Memory B cell (primary cell): Measurements from ENCODE around the gene DCPS.
"Not testable (repeated sequence)": the region's sequence is repeated elsewhere in the genome, so short reads cannot be mapped to it uniquely, and the experiment has no call there.

ENCODE experiments used
- ATAC-seq: fragments of 150-1000 bp; cut with Tn5 transposase; 2 replicates; pipeline ENCODE4 v1.10.0; 2021; ENCODE audit warnings: low read depth, mild to moderate bottlenecking, moderate library complexity
- DNase-seq, 2 donors: peaks; one replicate each; pipeline ENCODE4 v3.0.0; 2022; ENCODE audit warnings: low spot score in 2 of 2
- H3K27ac Mint-ChIP-seq: one replicate; pipeline ENCODE4 v1.8.0; 2022; ENCODE audit warnings: mild to moderate bottlenecking, moderate library complexity, mixed read lengths
- H3K27me3 Mint-ChIP-seq: one replicate; pipeline ENCODE4 v1.8.0; 2022; ENCODE audit warnings: mixed read lengths
- H3K36me3 Mint-ChIP-seq: one replicate; pipeline ENCODE4 v1.8.0; 2022; ENCODE audit warnings: mild to moderate bottlenecking, mixed read lengths
- H3K4me1 Mint-ChIP-seq: one replicate; pipeline ENCODE4 v1.8.0; 2022; ENCODE audit warnings: mixed read lengths
- H3K4me3 Mint-ChIP-seq: one replicate; pipeline ENCODE4 v1.8.0; 2022; ENCODE audit warnings: mild to moderate bottlenecking, moderate library complexity, mixed read lengths
- H3K9me3 Mint-ChIP-seq: one replicate; pipeline ENCODE4 v1.8.0; 2022; ENCODE audit warnings: mixed read lengths

DCPS gene

DNA sequence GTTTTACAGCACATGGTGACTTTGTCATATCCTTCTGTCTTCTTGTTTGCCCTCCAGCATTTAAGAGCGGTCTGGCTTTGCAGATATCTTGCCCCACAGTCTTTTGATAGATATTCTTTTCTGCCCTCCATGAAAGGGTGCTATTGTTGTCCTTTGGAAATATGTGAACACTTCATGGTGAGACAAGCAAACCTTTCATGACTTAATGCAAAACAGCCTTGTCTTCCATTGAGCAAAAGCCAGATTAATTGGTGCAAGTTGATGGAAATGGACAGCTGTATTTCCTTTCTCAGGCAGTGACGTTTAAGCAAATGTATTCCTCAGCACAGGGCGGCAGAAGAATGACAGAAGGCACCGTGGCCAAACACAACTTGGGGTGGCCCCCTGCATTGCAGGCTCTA is 4.4 kb downstream of the DCPS start:
- ATAC-seq (no peak), DNase-seq (no peak)
- Mint-ChIP-seq H3K36me3 (peaks cover 25% of the 10 kb centered on the region), H3K27ac (no peak overlapping the region), H3K27me3 (no peaks in the 10 kb centered on the region), H3K9me3 (no peaks in the 10 kb centered on the region), H3K4me1 (peaks cover 40% of the 10 kb centered on the region), H3K4me3 (no peak overlapping the region)

DNA sequence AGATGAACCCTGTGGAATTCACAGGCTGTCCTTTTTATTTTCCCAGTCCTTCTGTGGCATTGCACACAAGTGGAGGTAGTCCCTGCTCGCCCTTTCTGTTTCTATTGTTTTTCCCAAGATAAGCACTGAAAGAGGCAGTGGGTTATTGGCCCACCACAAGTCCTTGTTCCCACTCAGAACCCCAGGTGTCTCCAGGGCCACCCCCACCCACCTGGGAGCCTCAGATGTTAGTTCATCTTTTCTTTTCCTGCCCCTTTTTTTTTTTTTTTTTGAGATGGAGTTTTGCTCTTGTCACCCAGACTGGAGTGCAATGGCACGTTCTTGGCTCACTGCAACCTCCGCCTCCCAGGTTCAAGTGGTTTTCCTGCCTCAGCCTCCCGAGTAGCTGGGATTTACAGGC is 4.9 kb downstream of the DCPS start:
- Mint-ChIP-seq H3K36me3 (peaks cover 29% of the 10 kb centered on the region), H3K4me1 (peaks cover 40% of the 10 kb centered on the region)
- not testable (repeated sequence) for H3K9me3 Mint-ChIP-seq, H3K4me3 Mint-ChIP-seq, ATAC-seq, H3K27ac Mint-ChIP-seq, DNase-seq, H3K27me3 Mint-ChIP-seq

DNA sequence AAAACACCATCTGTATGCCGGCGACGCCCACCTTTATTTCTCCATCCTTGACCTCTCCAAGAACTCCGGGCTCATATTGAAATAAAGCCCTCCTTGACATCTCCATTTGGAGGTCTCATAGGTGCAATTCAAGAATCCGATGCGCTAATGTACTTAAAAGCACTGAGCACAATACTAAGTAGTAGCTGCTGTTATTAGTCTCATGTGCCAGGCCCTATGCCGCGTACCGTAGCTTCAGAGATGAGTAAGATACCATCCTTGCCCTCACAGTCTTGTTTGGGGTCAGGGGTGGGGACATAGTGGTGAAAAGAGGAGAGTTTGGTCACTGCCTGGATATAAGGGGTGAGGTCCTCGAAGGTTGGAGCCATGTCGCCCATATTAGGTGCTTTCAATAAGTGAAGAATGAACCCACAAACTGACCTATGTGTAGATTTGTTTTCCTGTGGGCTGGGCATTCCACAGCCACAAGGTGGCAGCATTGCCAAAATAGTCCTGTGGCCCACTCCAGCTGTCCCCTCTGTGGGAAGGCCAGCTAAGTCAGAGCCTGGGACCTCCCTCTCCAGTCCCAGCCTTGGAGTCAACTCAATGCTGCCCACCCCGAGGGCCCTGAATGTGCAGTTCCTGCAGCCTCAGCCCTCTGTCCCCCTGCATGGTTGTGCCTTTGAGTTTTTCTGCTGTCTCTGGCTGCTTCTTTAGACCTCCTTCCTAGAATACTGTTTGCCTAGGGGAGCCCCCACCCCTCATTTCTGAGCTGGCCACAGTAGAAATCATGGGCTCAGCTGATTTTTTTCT is 6.5 kb downstream of the DCPS start:
- H3K27me3 Mint-ChIP-seq: no peaks in the 10 kb centered on the region
- peak overlapping the region; percentile 22 for H3K27ac Mint-ChIP-seq
- DNase-seq: peak; percentile 26 to 45
- H3K36me3 Mint-ChIP-seq: peaks cover 38% of the 10 kb centered on the region
- H3K4me1 Mint-ChIP-seq: peaks cover 36% of the 10 kb centered on the region
- no peak overlapping the region for H3K4me3 Mint-ChIP-seq
- H3K9me3 Mint-ChIP-seq: no peaks in the 10 kb centered on the region
- ATAC-seq: peak; percentile 54

DNA sequence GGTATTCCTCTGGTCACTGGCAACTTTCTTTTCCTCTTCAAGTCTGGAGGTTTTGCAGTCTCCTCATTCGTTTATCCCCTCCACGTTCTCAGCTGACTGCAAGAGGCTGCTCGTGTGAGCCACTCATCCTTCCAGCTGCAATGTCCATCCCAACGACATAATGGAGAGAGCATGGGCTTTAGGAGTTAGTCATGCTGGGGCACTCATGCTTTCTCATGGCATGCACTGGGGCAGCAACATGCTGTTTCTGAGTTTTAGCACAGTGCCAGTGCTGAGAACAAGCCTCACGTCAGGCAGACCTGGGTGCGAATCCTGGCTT is 7.1 kb downstream of the DCPS start:
- Mint-ChIP-seq H3K4me1 (peaks cover 31% of the 10 kb centered on the region), H3K36me3 (peaks cover 37% of the 10 kb centered on the region), H3K9me3 (no peaks in the 10 kb centered on the region), H3K4me3 (no peak overlapping the region), H3K27me3 (no peaks in the 10 kb centered on the region), H3K27ac (peak overlapping the region; percentile 56)
- DNase-seq (no peak), ATAC-seq (no peak)

DNA sequence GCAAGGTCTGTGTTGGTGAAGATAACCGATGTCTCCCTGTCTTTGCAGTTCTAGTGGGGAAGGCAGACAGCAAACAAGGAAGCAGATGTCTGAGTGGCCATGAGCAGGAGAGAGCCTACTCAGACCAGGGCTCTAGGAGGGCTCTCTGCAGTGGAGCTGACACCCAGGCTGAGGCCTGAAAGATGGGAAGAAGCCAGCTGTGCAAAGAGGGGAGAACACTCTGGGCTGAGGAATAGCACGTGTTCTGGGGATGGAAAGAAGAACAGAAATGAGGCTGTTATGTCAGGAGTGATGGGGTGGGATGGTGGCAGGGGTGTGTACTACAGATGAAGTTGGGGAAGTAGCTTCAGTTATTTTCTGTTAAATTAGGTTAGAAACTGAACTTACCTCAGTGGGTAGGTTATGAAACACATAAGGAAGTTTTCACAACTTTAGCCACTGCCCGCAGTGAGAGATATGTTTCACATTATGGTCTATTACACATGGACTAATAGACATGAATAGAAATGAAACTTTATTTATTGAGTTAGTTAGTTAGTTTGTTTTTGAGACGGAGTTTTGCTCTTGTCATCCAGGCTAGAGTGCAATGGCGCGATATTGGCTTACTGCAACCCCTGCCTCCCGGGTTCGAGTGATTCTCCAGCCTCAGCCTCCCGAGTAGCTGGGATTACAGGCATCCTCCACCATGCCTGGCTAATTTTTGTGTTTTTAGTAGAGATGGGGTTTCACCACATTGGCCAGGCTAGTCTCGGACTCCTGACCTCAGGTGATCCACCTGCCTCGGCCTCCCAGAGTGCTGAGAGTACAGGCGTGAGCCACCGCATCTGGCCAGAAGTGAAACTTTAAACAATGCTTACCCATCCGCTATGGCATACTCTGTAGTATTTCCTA is 7.8 kb downstream of the DCPS start:
- DNase-seq: no peak
- no peak overlapping the region for H3K4me3 Mint-ChIP-seq
- peaks cover 33% of the 10 kb centered on the region for H3K4me1 Mint-ChIP-seq
- H3K9me3 Mint-ChIP-seq: no peaks in the 10 kb centered on the region
- no peak for ATAC-seq
- no peaks in the 10 kb centered on the region for H3K27me3 Mint-ChIP-seq
- peaks cover 41% of the 10 kb centered on the region for H3K36me3 Mint-ChIP-seq
- H3K27ac Mint-ChIP-seq: peak overlapping the region; percentile 56

DNA sequence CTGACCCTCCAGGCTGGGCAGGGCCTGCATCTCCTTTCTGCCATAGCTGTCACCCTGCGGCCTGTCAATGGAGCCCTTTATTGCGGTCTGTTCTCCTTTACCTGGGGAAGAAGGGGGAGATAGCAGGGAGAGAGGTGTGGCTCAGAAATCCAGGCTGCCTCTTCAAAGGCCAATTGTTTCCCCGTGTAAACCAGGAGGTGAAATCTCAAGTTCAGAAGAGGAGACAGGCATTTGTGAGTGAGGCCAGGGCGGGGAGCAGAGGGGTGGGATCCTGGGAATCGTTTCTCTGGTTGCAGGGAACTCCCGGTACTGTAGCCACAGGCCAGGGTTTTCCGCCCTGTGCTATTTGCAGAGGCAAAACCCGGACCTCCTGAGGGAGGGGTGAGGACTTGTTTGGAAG is 9.1 kb downstream of the DCPS start:
- H3K36me3 Mint-ChIP-seq: peaks cover 43% of the 10 kb centered on the region
- no peak overlapping the region for H3K27ac Mint-ChIP-seq
- peaks cover 32% of the 10 kb centered on the region for H3K4me1 Mint-ChIP-seq

DNA sequence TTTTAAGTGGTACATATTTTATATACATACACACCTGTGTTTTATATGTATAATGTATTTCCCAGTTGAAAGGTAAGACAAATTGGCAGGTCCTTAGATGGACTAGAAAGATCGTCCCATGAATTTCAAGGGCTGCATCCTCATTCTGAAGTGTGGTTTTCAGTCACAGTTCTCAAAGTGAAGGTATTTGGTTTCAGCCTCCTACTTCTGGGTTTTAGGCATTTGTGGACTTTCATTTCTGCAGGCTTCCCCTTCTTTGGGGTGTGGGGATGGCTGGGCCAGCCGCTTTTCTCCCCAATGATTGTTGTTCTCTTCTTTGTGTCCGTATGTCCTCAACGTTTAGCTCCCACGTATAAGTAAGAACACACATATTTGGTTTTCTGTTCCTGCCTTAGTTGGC is 10.0 kb downstream of the DCPS start:
- H3K36me3 Mint-ChIP-seq: peaks cover 46% of the 10 kb centered on the region
- H3K4me1 Mint-ChIP-seq: peaks cover 36% of the 10 kb centered on the region
- no peak overlapping the region for H3K4me3 Mint-ChIP-seq

More for the DNA sequence above, 9.1 kb downstream of the DCPS start:
- no peak for ATAC-seq
- no peak for DNase-seq
- no peak overlapping the region for H3K4me3 Mint-ChIP-seq
- H3K9me3 Mint-ChIP-seq: no peaks in the 10 kb centered on the region
- H3K27me3 Mint-ChIP-seq: no peaks in the 10 kb centered on the region

DNA sequence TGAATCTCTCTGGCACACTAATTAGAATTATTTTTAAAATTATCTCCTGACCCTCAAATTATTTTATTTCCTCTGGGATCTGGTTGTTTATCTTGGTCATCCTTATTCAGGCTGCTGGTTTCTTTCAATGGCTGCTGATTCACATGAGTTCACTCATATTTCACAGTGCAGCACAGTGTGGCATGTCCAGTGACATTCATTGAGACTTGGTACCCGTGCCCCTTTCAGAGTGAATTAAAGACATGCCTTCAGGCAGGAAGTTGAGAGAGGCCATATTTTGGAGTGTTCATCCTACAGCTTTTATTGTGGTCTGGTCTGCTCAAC is 13.5 kb downstream of the DCPS start:
- Mint-ChIP-seq H3K27ac (no peak overlapping the region), H3K4me3 (no peak overlapping the region), H3K9me3 (no peaks in the 10 kb centered on the region), H3K4me1 (peaks cover 30% of the 10 kb centered on the region), H3K36me3 (peaks cover 49% of the 10 kb centered on the region), H3K27me3 (no peaks in the 10 kb centered on the region)
- DNase-seq (no peak), ATAC-seq (no peak)

More for the DNA sequence above, 10.0 kb downstream of the DCPS start:
- no peaks in the 10 kb centered on the region for H3K27me3 Mint-ChIP-seq
- DNase-seq (no peak), ATAC-seq (no peak)
- H3K9me3 Mint-ChIP-seq: no peaks in the 10 kb centered on the region
- H3K27ac Mint-ChIP-seq: no peak overlapping the region

DNA sequence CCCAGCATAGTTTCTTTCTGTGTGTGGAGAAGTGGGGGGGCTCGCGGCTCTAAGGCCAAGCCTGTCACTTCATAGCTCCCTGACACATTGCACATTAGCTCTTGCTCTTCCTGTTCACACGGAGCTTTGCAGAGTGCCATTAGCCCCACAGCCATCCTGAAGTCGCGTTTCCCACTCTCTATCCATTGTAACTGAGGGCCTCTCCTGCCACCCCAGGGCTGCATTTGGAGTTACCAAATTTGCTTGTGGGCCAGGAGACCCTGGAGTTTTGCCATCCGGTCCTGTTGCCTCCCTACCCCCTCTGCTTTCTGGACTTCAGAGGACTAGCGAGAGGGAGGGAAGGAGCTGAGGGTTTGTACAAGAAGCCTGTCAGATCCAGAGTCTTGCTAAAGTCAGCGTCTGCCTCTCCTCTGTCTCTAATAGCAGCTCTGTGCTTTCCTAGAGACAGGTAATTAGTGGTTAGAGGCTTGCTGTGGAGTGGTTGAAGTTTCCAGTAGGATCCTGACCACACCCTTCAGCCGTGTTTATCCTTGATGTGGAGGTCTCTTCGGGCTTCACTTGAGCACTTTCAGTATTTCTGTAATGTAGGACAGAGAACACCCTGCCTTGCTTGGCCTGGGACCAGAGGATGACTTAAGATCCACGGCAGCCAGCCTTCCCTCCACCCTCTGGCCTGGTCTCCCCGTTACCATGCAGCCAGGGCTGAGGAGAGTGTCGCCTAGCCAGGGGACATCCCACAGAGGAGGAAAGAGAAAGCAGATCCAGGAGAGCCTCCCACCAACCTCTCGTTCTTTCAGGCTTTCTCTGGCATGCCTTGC is 14.1 kb downstream of the DCPS start:
- ATAC-seq (no peak), DNase-seq (no peak)
- Mint-ChIP-seq H3K36me3 (peaks cover 47% of the 10 kb centered on the region), H3K4me3 (no peak overlapping the region), H3K27ac (peak overlapping the region; percentile 32), H3K4me1 (peaks cover 30% of the 10 kb centered on the region), H3K9me3 (no peaks in the 10 kb centered on the region), H3K27me3 (no peaks in the 10 kb centered on the region)

DNA sequence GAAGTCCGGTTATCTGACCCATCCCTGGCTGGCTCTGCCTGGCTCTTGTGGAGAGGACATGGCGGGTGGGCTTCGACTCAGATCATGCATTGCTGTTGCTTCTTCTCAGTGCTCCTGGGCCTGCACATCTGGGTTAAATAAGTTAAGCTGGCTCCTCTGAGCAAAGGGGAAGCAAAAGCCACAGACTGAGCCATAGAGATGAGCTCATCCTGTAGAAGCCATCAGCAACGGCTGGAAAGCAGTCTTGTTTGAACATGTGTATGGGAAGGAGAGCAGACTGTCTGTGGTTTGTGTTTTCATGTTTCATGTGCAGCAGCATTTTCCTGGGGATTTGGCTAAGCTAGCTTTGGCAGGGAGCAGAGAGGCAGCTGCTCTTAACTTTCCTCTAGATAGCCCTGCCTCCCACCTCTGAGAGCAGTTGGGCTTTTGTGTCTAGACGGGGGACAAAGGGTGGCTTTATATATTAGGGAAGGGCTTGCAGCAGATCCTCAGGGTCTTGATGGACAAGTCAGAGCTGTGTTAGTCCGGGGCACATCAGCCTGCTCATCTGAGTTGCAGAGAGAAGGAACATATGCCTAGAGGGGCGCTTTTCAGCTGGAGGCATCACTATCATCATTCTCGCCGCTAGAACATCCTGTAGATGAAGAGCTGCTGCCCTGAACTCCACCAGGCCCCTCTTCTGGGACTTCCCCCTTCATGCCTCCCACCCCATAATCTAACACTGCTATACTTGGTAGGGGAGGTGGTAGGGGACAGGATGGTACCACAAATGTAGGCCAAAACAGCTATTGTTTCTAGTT is 14.9 kb downstream of the DCPS start:
- Mint-ChIP-seq H3K27me3 (no peaks in the 10 kb centered on the region), H3K4me3 (no peak overlapping the region), H3K4me1 (peaks cover 30% of the 10 kb centered on the region), H3K9me3 (no peaks in the 10 kb centered on the region), H3K27ac (peak overlapping the region; percentile 32), H3K36me3 (peaks cover 42% of the 10 kb centered on the region)
- DNase-seq (no peak), ATAC-seq (no peak)

DNA sequence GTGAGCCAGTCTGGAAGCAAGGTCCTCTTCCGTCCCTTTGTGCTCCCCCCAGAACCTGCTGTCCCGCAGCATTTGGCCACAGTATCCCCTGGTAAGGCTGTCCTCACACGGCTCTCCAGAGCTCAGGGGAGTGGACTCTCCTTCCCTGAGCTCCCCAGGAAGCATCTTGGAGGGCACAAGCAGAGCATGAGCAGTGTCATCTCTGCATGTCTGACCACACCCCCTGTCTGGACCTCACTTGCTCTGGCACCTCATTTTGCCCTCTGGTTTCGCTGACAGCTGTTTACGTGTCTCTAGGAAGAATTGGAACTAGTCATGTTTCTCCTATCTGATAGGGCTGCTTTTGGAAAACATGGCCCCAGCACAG is 15.5 kb downstream of the DCPS start:
- DNase-seq (no peak), ATAC-seq (no peak)
- H3K4me1 Mint-ChIP-seq: peaks cover 28% of the 10 kb centered on the region
- H3K9me3 Mint-ChIP-seq: no peaks in the 10 kb centered on the region
- no peak overlapping the region for H3K4me3 Mint-ChIP-seq
- H3K27me3 Mint-ChIP-seq: no peaks in the 10 kb centered on the region
- no peak overlapping the region for H3K27ac Mint-ChIP-seq
- peaks cover 36% of the 10 kb centered on the region for H3K36me3 Mint-ChIP-seq

DNA sequence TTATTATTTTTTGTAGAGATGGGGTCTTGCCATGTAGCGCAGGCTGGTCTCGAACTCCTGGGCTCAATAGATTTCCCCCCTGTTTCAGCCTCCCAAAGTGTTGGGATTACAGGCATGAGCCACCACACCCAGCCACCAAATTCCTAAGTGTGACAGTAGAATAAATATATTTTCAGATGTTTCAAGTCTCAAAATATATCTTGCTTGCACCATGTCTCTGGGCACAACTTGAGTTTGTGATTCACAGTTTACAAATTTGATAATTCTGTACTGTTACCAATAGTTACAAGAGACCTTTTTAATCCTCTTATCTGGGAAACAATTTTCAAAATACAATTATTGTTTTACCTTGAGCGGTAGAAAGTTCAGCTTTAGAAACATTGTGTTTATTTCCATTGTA is 19.1 kb downstream of the DCPS start:
- no peak overlapping the region for H3K27ac Mint-ChIP-seq
- no peaks in the 10 kb centered on the region for H3K9me3 Mint-ChIP-seq
- DNase-seq: no peak
- no peak for ATAC-seq
- H3K4me1 Mint-ChIP-seq: peaks cover 24% of the 10 kb centered on the region
- H3K4me3 Mint-ChIP-seq: no peak overlapping the region
- no peaks in the 10 kb centered on the region for H3K27me3 Mint-ChIP-seq
- H3K36me3 Mint-ChIP-seq: peaks cover 25% of the 10 kb centered on the region

DNA sequence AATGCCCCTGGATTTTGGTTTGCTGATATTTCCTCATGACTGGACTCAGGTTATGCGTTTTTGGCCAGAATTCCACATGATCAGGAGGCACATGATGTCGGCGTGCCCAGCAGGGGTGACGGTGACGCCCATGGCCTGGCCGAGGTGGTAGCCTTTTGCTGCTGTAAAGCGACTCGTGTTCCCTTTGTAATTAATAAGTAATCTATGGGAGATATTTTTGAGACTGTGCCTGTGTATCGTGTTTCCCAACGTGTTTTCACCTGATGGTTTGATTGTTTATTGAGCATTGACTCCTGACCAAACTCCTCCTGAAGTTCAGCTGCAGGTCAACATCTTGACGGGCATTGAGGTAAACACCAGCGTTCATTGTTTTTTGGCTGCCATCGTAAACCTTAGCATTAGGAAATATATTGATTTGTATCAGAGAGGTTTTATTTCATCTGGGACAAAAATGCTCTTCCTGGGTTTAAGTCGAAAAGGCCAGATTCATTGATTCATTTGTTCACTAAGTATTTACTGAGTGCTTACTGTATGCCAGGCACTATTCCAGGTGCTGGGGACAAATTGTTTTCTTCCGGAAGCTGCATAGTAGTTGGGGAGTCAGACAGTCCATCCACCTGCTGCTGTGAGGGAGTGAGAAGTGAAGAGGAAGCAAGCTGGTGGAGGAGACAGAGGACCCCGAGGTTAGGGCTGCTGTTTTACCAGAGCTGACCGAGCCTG is 23.6 kb downstream of the DCPS start:
- ATAC-seq: no peak
- H3K27ac Mint-ChIP-seq: peak overlapping the region; percentile 19
- H3K36me3 Mint-ChIP-seq: peaks cover 17% of the 10 kb centered on the region
- DNase-seq: no peak
- H3K27me3 Mint-ChIP-seq: no peaks in the 10 kb centered on the region
- H3K4me3 Mint-ChIP-seq: no peak overlapping the region
- peaks cover 4% of the 10 kb centered on the region for H3K4me1 Mint-ChIP-seq
- H3K9me3 Mint-ChIP-seq: no peaks in the 10 kb centered on the region
